BE2C (cell line): ENCODE data around the gene PPP1R14B.

Experiments used
- DNase-seq: peaks from one replicate; pipeline ENCODE4 v3.0.0-alpha.2; 2020
- H3K27me3 ChIP-seq: fragments of 250-450 bp; sonication (Bioruptor Pico); 2 replicates; pipeline ENCODE4 v1.5.1; 2020; ENCODE audit warnings: mild to moderate bottlenecking
- H3K36me3 ChIP-seq: fragments of 250-450 bp; sonication (Bioruptor Pico); 2 replicates; pipeline ENCODE4 v1.5.1; 2020; ENCODE audit warnings: mild to moderate bottlenecking
- H3K4me1 ChIP-seq: fragments of 250-450 bp; sonication (Bioruptor Pico); 2 replicates; pipeline ENCODE4 v1.5.1; 2020
- H3K4me3 ChIP-seq: 2 replicates; pipeline ENCODE4 v1.5.1; 2011; ENCODE audit warnings: low read depth, low read length
- H3K9me3 ChIP-seq: fragments of 250-450 bp; sonication (Bioruptor Pico); 2 replicates; pipeline ENCODE4 v1.5.1; 2020
- CTCF ChIP-seq: IDR thresholded peaks from 2 replicates; pipeline ENCODE4 v1.5.1; 2012; ENCODE audit warnings: mild to moderate bottlenecking, low read depth, low read length

Gene PPP1R14B

GRCh38 chr11:64208086-64208795 lies 38.5 kb downstream of the PPP1R14B start:
- no peak for DNase-seq
- no peaks in the 10 kb centered on the region for H3K9me3 ChIP-seq
- TF ChIP-seq CTCF: no peak
- H3K4me1 ChIP-seq: peaks cover 4% of the 10 kb centered on the region; the same call in 1 of the 2 replicates
- no peaks in the 10 kb centered on the region for H3K27me3 ChIP-seq
- H3K36me3 ChIP-seq: peaks cover 29% of the 10 kb centered on the region
- no peak overlapping the region for H3K4me3 ChIP-seq

- DNase-seq: peak; percentile 25
- no peaks in the 10 kb centered on the region for H3K9me3 ChIP-seq
- no peak overlapping the region for H3K4me3 ChIP-seq
- no peaks in the 10 kb centered on the region for H3K27me3 ChIP-seq
- H3K36me3 ChIP-seq: peaks cover 36% of the 10 kb centered on the region
- TF ChIP-seq CTCF: no peak
- peaks cover 4% of the 10 kb centered on the region; the same call in 1 of the 2 replicates for H3K4me1 ChIP-seq
Measured at GRCh38 chr11:64207256-64208085, 39.3 kb downstream of the PPP1R14B start.

- no peak within 1 kb of the TSS for H3K4me3 ChIP-seq
Measured at GRCh38 chr11:64206457-64207255, 40.1 kb downstream of the PPP1R14B start, which contains the start of gene FERMT3. FERMT3 (plus strand) TSS chr11:64206721; CDS start chr11:64207365, 644 bp downstream.

GRCh38 chr11:64204464-64204989 lies 42.2 kb downstream of the PPP1R14B start:
- DNase-seq: peak; percentile 78
- Histone ChIP-seq H3K4me3 (no peak overlapping the region), H3K4me1 (peaks cover 4% of the 10 kb centered on the region; the same call in 1 of the 2 replicates), H3K9me3 (no peaks in the 10 kb centered on the region), H3K36me3 (peaks cover 45% of the 10 kb centered on the region), H3K27me3 (no peaks in the 10 kb centered on the region)
- peak; percentile 73 for TF ChIP-seq CTCF

More at GRCh38 chr11:64206457-64207255, 40.1 kb downstream of the PPP1R14B start, which contains the start of gene FERMT3:
- no peaks in the 10 kb centered on the region for H3K27me3 ChIP-seq
- peaks cover 4% of the 10 kb centered on the region; the same call in 1 of the 2 replicates for H3K4me1 ChIP-seq
- no peak for TF ChIP-seq CTCF
- H3K9me3 ChIP-seq: no peaks in the 10 kb centered on the region
- no peak for DNase-seq
- H3K36me3 ChIP-seq: peaks cover 37% of the 10 kb centered on the region

- no peak for DNase-seq
- Histone ChIP-seq H3K4me3 (no peak overlapping the region), H3K27me3 (no peaks in the 10 kb centered on the region), H3K4me1 (peaks cover 4% of the 10 kb centered on the region; the same call in 1 of the 2 replicates), H3K9me3 (no peaks in the 10 kb centered on the region), H3K36me3 (peaks cover 45% of the 10 kb centered on the region)
- no peak for TF ChIP-seq CTCF
Measured at GRCh38 chr11:64204080-64204440, 42.7 kb downstream of the PPP1R14B start.
